Colonic mucosa (tissue), 4 donors: ENCODE results near the gene E4F1. TPM values are rescaled to one million over a fixed set of nuclear protein-coding genes. Genes with fewer than 3 reads are reported as not detected.

ENCODE experiments used
- DNase-seq: peaks from one replicate; pipeline ENCODE4 v3.0.0-alpha.2; 2020
- H3K27ac ChIP-seq: fragments of 200-600 bp; one replicate; pipeline ENCODE4 v1.8.0; 2021
- H3K27me3 ChIP-seq: fragments of 200-600 bp; one replicate; pipeline ENCODE4 v1.8.0; 2021
- H3K36me3 ChIP-seq: fragments of 200-600 bp; one replicate; pipeline ENCODE4 v1.8.0; 2021
- H3K4me1 ChIP-seq: fragments of 200-600 bp; one replicate; pipeline ENCODE4 v1.8.0; 2021; ENCODE audit warnings: mild to moderate bottlenecking
- H3K4me3 ChIP-seq: fragments of 200-600 bp; one replicate; pipeline ENCODE4 v1.8.0; 2021
- H3K9ac ChIP-seq, 2 donors: one replicate each; pipeline ENCODE4 v1.7.0; 2013; ENCODE audit warnings: control low read depth in 2 of 2, low read depth in 2 of 2, low read length in 2 of 2
- H3K9me3 ChIP-seq: fragments of 200-600 bp; one replicate; pipeline ENCODE4 v1.8.0; 2021
- intact Hi-C: fragments of 100-400 bp; cut with DNase I; formaldehyde crosslinking; loops from one replicate; pipeline ENCODE4 v1.14.1; 2022
- total RNA-seq, 2 donors: library from RNA; stranded (reverse); fragmentation: NEBNext Ultra II Directional in 1 of 2; extraction: Animal tissue kit (Norgen Biotek cat#: 25700) in 1 of 2; gene quantifications; one replicate each; pipeline ENCODE4 v1.2.1, GENCODE V29; 2021
- TF ChIP-seq, protein P1 (sequence below): fragments of 200-600 bp; IDR thresholded peaks from one replicate; pipeline ENCODE4 v1.8.0; 2022; ENCODE audit warnings: antibody characterized with exemption, mild to moderate bottlenecking
- donor health status: healthy.
- donor health status: DM: no; HTN: no; CAD: no.
- donor health status: DM: no; HTN: no; CAD: no.

Gene E4F1
- total RNA-seq, 2 donors from 2014 or later = 19.9 to 37.4 TPM

DNA sequence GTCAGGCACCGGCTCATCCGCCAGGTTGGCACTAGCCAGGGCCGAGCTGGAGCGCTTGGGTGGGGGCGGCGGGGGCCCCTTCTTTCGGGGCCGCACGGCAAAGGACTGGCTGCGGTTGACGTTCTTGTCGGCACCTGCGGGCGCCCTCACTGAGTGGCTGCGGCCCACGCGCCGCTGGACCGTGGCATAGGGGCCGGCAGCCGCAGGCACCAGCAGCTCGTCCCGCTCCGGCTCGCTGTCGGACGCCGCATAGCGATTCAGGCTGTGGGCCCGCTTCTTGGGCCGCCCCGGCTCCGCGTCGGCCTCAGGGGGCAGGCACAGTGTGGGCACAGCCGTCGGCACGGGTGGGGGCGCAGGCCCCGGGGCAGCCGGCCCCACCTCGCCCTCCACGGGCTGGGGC, 42.9 kb upstream of the E4F1 start:
- no peak for DNase-seq
- TF ChIP-seq, protein P1, sequence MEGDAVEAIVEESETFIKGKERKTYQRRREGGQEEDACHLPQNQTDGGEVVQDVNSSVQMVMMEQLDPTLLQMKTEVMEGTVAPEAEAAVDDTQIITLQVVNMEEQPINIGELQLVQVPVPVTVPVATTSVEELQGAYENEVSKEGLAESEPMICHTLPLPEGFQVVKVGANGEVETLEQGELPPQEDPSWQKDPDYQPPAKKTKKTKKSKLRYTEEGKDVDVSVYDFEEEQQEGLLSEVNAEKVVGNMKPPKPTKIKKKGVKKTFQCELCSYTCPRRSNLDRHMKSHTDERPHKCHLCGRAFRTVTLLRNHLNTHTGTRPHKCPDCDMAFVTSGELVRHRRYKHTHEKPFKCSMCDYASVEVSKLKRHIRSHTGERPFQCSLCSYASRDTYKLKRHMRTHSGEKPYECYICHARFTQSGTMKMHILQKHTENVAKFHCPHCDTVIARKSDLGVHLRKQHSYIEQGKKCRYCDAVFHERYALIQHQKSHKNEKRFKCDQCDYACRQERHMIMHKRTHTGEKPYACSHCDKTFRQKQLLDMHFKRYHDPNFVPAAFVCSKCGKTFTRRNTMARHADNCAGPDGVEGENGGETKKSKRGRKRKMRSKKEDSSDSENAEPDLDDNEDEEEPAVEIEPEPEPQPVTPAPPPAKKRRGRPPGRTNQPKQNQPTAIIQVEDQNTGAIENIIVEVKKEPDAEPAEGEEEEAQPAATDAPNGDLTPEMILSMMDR = no peak
- no peak overlapping the region for H3K9ac ChIP-seq

DNA sequence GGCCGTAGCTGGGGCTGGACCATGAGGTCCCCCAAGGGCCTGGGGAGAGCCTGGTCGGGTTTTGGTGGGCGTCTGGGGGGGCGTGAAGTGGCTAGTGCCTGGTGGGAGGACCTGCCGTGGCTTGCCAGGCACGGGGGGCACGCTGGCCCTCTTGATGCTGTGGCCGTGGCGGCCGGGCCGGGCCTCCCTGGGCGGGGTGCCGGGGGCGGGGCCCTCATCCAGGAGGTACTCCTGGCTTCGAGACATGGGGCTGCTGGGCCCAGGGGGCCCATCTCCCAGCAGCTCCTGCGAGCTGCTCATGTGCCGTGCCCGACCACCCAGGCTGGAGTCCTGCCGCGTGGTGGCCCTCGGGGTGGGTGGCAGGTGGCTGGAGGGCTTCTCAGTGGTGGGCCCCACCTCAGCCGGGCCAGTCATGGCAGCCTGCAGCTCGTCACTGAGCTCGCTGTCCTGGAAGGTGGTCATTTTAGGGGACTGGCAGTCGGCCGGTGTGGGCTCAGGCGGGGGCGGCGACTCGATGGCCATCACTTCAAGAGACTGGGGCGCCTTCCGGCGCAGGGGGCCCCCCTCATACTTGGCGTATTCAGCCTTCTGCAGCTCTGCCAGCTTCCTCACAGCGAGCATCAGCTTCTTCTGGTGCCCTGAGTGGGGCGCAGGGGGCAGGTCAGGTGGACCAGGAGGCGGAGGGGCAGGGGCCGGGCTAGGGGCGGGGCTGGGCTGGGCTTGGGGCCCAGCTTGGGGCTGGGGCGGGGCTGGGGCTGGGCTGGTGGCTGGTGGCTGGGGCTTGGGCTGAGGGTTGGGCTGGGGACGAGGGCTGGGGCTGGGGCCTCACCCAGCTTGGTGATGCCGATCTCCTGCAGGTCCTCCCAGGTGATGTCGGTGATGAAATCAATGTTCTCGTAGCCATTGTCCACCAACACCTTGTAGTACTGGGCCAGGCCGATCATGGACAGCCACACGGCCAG, 42.1 kb upstream of the E4F1 start:
- no peaks in the 10 kb centered on the region for H3K27me3 ChIP-seq
- TF ChIP-seq, protein P1 = no peak
- no peaks in the 10 kb centered on the region for H3K4me1 ChIP-seq
- no peaks in the 10 kb centered on the region for H3K9me3 ChIP-seq
- no peaks in the 10 kb centered on the region for H3K36me3 ChIP-seq
- no peak overlapping the region for H3K4me3 ChIP-seq
- no peak overlapping the region for H3K27ac ChIP-seq
- intact Hi-C loops = no loop called here
- no peak for DNase-seq
- no peak overlapping the region for H3K9ac ChIP-seq

More for the DNA sequence above, 42.9 kb upstream of the E4F1 start:
- no peaks in the 10 kb centered on the region for H3K27me3 ChIP-seq
- intact Hi-C loops = no loop called here
- H3K27ac ChIP-seq = no peak overlapping the region
- H3K4me3 ChIP-seq = no peak overlapping the region
- H3K36me3 ChIP-seq = no peaks in the 10 kb centered on the region
- H3K4me1 ChIP-seq = no peaks in the 10 kb centered on the region
- no peaks in the 10 kb centered on the region for H3K9me3 ChIP-seq

DNA sequence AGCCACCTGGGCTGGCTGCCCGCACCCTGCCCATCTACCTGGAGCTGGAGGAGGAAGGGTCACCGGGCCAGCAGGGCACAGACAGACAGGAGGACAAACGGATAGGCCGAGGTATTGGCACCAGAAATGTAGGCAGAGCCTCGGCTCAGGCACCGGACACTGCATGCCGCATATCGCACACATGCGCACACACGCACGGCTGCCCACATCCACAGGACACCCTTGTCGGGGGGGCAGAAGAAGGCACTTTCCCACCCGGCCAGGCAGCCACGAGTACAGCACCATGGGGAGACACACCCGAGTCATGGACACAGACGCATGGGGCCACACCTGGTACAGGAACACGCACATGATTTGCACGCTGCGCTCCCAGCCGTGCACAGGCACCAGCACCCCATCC, 41.4 kb upstream of the E4F1 start:
- TF ChIP-seq, protein P1 = no peak
- H3K4me1 ChIP-seq = no peaks in the 10 kb centered on the region
- H3K36me3 ChIP-seq = no peaks in the 10 kb centered on the region
- no peak overlapping the region for H3K27ac ChIP-seq
- intact Hi-C loops = no loop called here
- H3K9ac ChIP-seq = no peak overlapping the region
- H3K9me3 ChIP-seq = no peaks in the 10 kb centered on the region
- DNase-seq = no peak
- no peak overlapping the region for H3K4me3 ChIP-seq
- H3K27me3 ChIP-seq = no peaks in the 10 kb centered on the region

DNA sequence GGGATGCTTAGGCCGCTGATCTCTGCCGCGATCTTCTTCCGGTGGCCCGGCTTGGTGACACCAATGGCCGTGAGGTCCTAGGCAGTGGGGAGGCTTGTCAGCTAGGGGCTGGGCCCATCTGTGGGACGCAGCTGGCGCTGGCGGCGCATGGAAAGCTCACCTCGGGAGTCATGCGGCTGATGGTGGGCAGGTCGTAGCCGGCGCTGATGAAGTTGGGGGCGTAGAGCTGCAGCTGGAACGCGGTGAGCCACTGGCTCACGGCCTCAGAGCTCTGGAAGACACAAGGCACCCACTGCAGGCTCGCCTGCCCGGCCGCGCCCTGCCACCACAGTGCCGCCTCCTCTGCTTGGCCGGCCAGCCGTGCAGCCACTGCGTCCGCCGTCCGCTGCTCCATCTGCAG, 39.7 kb upstream of the E4F1 start:
- DNase-seq = no peak
- TF ChIP-seq, protein P1 = no peak
- intact Hi-C loops = no loop called here
- Histone ChIP-seq H3K9me3 (no peaks in the 10 kb centered on the region), H3K4me3 (no peak overlapping the region), H3K36me3 (no peaks in the 10 kb centered on the region), H3K9ac (no peak overlapping the region), H3K27me3 (no peaks in the 10 kb centered on the region), H3K27ac (no peak overlapping the region), H3K4me1 (no peaks in the 10 kb centered on the region)

DNA sequence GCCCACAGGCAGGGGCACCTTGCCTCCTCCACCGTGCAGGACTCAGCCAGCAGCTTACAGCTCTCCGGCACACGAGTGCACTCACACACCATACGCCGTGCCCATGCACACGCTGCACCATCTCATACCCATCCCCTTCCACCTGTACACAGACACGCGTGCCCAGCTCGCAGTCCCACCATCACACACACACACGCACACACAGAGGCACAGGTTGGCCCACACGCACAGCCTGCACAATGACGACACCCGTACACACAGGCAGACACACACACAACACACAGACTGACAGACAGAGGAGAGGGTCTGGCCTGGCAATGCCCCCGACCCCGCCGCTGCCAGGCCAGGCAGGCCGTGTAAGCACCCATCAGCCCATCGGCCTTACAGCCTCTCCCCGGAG, 39.0 kb upstream of the E4F1 start:
- H3K4me3 ChIP-seq = no peak overlapping the region
- no peak overlapping the region for H3K27ac ChIP-seq
- no peak overlapping the region for H3K9ac ChIP-seq
- H3K9me3 ChIP-seq = no peaks in the 10 kb centered on the region
- TF ChIP-seq, protein P1 = no peak
- no peaks in the 10 kb centered on the region for H3K36me3 ChIP-seq
- no peak for DNase-seq
- no peaks in the 10 kb centered on the region for H3K27me3 ChIP-seq
- intact Hi-C loops = no loop called here
- H3K4me1 ChIP-seq = no peaks in the 10 kb centered on the region
